GM19467 (cell line): ENCODE results near the gene DCAF5.
"Not testable (repeated sequence)": the region's sequence is repeated elsewhere in the genome, so short reads cannot be mapped to it uniquely, and the experiment has no call there.

ENCODE experiments used
- ATAC-seq: cut with Tn5 transposase; IDR thresholded peaks from one replicate; pipeline ENCODE4 v1.9.1; 2021; ENCODE audit warnings: mild to moderate bottlenecking, moderate library complexity; ENCODE audit not compliant: unreplicated experiment

DCAF5 gene

GRCh38 chr14:69152902-69153151 is at the start of gene DCAF5:
TSS of gene DCAF5 (minus strand) at chr14:69153119. CDS start at chr14:69152978, 141 bp downstream.
- no peak for ATAC-seq

GRCh38 chr14:69199786-69200185 is 46.9 kb upstream of the DCAF5 start:
- no peak for ATAC-seq

DNA sequence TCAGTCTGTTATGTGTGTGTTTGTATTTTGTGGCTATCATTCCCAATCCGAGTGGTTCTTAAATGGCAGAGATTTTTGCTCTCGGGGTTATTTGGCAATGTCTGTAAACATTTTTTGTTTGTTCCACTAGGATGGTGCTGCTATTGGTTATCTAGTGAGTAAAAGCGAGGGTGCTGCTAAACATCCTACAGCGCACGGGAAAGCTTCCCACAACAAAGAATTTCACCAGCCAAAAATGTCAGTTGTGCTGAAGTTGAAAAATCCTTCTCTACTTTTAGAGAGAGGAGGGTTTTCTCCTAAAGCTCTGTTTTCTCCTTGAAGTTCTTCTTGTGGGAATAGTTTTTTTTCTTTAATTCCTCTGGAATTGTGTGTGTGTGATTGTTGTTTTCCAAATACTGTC is 40.8 kb upstream of the DCAF5 start:
- no peak for ATAC-seq

- peak; percentile 74 for ATAC-seq
Measured at GRCh38 chr14:69191340-69192111, 38.6 kb upstream of the DCAF5 start, which contains the start of gene EXD2. TSS of gene EXD2 (plus strand) at chr14:69191498. CDS start at chr14:69209471, 17,973 bp downstream.

GRCh38 chr14:69190191-69190590 is 37.3 kb upstream of the DCAF5 start:
- ATAC-seq, result no peak

- no peak for ATAC-seq
Measured at GRCh38 chr14:69183735-69184134, 30.8 kb upstream of the DCAF5 start.

GRCh38 chr14:69182580-69182979 is 29.7 kb upstream of the DCAF5 start:
- ATAC-seq, result not testable (repeated sequence)

GRCh38 chr14:69181491-69181890 is 28.6 kb upstream of the DCAF5 start:
- ATAC-seq, result no peak

DNA sequence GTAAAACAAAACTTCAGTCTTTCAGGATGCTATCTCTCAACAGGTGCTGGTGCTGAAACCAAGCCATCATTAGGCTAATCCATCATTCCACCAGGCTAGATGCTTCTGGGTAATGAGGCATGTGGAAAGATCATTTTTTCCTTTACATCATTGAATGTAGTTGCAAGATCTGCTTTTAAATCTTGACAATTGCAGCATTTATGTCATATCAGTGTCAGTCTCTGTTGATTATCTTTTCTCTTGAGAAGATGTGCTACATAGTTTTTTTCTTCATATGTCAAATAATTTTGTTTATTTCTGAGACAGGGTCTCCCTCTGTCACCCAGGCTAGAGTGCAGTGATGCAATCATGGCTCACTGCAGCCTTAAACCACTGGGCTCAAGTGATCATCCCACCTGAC is 22.2 kb upstream of the DCAF5 start:
- ATAC-seq, result no peak

DNA sequence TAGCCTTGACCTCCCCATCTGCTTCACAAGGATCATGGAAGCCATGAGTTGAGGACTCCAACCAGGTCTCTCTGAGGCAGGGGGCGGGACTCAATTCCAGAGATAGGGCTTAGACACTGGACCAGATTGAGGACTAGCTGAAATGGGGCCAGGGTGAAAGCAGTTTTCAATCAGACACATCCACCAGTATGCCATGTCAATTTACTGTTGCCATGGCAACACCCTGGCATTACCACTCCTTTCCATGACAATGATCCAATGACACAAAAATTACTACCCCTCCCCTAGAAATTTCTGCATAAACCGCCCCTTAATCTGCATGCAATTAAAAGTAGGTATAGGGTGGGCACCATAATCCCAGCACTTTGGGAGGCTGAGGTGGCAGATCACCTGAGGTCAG is 18.6 kb upstream of the DCAF5 start:
- ATAC-seq, result no peak

DNA sequence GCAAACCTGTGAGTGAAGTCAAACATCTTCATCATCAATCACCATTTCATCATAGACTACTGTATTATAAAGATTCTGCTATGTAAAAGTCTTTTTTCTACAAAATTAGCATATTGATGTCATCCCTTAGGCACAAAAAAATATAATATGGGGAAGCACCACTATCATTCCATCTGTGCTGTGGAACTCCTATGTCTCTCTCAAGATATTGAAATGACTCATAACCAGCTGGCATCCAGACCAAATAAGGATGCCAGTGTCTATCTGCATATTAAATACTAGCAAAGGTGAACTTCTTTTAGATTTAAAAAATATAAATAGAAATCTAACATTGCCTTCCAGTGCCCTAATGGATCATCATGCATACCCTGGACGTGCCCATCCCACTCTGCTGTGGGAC is 17.9 kb upstream of the DCAF5 start:
- no peak for ATAC-seq

- ATAC-seq, result not testable (repeated sequence)
Measured at GRCh38 chr14:69165787-69166186, 12.9 kb upstream of the DCAF5 start.

DNA sequence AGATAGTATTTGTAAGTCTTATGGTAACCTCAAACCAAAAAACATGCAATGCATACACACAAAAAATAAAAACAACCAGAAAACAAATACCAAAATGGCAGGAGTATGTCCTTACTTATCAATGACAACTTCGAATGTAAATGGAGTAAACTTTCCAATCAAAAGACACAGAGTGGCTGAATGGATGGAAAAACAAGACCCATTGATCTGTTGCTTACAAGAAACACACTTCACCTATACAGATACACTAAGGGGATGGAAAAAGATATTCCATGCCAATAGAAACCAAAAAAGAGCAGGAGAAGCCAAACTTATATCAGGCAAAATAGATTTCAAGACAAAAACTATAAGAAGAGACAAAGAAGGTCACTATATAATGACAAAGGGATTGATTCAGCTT is 8.7 kb upstream of the DCAF5 start:
- no peak for ATAC-seq

- no peak for ATAC-seq
Measured at GRCh38 chr14:69156224-69156623, 3.3 kb upstream of the DCAF5 start.

DNA sequence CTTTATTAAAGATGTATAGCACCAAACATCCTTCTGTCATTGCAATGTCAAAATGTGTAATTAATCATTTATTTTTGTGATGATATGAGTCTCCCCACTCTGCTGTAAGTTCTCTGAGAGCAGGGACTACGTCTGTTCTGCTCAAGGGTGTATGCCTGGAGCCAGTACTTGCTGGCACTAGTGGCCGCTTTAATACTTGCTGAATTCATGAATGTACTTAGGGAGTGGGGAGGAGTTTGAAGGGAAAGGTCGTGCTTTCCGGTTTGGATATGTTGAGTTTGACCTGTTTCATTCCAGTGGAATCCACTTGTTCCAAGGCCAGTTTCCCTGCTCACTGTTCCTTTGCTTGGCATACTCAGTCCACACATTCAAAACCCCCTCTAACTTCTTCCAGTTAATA is 1.9 kb upstream of the DCAF5 start:
- ATAC-seq, result no peak

GRCh38 chr14:69153873-69154270 is 953 bp upstream of the DCAF5 start:
- ATAC-seq, result no peak

- peak; percentile 83 for ATAC-seq
Measured at GRCh38 chr14:69153152-69153872, 393 bp upstream of the DCAF5 start.

GRCh38 chr14:69152181-69152901 is 578 bp downstream of the DCAF5 start:
- peak; percentile 2 for ATAC-seq

- peak; percentile 33 for ATAC-seq
Measured at GRCh38 chr14:69151458-69152180, 1.3 kb downstream of the DCAF5 start.

DNA sequence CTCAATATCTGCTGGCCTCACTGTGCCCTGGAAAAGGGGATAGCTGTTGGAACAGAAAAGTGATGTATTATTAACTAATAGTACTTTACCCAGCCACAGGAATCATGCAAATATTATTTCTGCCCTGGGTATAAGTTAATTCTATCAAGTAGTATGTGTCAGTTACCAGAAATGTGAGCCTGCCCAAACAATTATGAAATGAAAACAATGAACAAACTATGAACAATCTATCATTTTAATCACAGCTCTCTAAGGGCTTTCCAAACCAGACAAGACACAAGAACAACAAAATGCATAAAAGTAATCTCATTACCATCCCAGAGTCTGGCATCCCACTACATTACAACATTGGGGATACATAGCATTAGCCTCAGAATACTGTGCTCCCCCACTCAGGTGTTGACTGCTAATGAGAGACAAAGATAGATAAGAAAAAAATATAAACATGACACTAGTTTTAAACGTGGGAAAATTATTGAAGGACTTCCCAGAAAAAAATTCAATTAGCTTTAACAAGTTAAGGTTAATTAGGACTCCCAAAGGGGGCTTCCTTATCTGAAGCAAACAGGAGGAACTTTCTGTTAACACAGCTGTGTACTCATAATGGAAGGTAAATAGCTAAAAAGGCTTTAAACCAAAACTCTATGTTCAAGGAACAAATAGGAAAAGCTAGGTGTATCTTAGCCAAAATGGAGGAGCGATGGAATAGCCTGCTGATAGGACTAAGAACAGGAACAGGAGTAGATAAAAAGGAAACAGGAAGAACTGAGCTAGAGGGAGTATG is 3.3 kb downstream of the DCAF5 start:
- ATAC-seq, result no peak
